ENCODE results near the gene SERP1. TPM values are rescaled to one million over a fixed set of nuclear protein-coding genes. Genes with fewer than 3 reads are reported as not detected.

The SERP1 gene
- total and polyA plus RNA-seq, 2 donors from 2014 or later = 84.0 to 90.3 TPM

DNA sequence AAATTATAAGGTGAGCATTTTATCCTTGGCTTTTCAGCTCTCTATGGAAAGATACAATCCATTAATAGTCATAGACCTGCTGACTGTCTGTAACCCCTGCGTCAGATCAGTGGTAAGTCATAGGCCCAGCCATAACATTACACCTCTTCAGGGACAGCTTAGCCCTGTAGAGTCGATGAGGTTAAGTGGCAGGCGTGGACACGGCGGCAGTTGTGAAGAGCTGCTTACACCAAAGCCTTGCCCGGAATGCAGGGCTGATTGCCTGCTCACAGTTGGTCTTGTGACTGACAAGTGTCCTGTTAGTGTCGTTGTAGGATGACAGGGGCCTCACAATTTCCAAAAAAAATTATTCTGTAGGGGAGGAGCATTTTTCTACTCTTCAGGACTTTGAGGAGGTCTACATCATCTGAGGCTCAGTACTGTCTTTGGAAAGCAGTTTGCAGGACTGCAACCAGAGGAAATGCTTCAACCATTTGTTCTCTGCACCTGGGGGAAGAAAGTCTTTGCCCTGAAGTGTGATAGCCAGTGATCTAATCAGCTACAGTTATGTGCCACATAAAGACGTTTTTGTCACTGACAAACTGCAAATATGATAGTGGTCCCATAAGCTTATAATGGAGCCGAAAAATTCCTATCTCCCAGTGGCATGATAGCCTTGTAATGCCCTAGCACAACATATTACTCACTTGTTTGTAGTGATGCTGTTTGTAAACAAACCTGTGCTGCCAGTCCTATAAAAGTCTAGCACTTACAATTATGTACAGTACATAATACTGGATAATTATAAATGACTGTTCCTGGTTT lies 41.9 kb upstream of the SERP1 start:
- Histone ChIP-seq H3K9me3 (ENCODE audit: control insufficient read depth in 2 of 3, insufficient read depth in 1 of 3, low read length in 3 of 3) (no peaks in the 10 kb centered on the region), H3K4me3 (ENCODE audit: low read length in 3 of 3) (no peak overlapping the region), H3K4me1 (ENCODE audit: control insufficient read depth in 2 of 3, insufficient read depth in 2 of 3, low read depth in 1 of 3, low read length in 3 of 3) (no peaks in the 10 kb centered on the region), H3K9ac (ENCODE audit: low read length in 3 of 3) (no peak overlapping the region), H3K36me3 (ENCODE audit: control insufficient read depth in 2 of 3, insufficient read depth in 3 of 3, low read length in 3 of 3) (peaks cover 2 to 6% (median 3%) of the 10 kb centered on the region in 3 donors), H3K27ac (ENCODE audit: low read depth in 2 of 2, low read length in 2 of 2) (no peak overlapping the region), H3K27me3 (ENCODE audit: control insufficient read depth, insufficient read depth, low read length) (no peaks in the 10 kb centered on the region)
- DNase-seq (no peak), FAIRE-seq (no peak)
- TF ChIP-seq, protein P1, sequence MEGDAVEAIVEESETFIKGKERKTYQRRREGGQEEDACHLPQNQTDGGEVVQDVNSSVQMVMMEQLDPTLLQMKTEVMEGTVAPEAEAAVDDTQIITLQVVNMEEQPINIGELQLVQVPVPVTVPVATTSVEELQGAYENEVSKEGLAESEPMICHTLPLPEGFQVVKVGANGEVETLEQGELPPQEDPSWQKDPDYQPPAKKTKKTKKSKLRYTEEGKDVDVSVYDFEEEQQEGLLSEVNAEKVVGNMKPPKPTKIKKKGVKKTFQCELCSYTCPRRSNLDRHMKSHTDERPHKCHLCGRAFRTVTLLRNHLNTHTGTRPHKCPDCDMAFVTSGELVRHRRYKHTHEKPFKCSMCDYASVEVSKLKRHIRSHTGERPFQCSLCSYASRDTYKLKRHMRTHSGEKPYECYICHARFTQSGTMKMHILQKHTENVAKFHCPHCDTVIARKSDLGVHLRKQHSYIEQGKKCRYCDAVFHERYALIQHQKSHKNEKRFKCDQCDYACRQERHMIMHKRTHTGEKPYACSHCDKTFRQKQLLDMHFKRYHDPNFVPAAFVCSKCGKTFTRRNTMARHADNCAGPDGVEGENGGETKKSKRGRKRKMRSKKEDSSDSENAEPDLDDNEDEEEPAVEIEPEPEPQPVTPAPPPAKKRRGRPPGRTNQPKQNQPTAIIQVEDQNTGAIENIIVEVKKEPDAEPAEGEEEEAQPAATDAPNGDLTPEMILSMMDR (IDR thresholded peaks at IDR 0.05; ENCODE audit: borderline replicate concordance, extremely low read depth, insufficient read depth) = no peak
- intact Hi-C loops (cut with DNase I) = no loop called here

DNA sequence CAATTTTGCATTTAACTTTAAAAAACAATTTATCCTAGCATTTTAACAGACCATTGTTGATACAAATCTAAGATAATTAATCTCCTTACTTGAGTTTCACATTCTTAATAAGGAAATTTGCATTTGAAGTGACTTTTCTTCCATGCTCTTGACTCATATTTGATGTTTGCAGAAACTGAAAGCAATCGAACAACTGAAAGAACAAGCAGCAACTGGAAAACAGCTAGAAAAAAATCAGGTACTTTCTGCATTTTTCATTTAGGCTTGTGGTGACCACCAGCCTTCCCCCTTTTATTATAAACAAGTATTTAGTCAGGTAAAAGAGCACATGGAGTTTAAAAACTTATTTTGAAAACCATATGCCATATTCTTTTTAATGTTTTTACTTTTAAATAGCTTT lies 36.7 kb upstream of the SERP1 start:
- Histone ChIP-seq H3K4me3 (ENCODE audit: low read length in 3 of 3) (no peak overlapping the region), H3K4me1 (ENCODE audit: control insufficient read depth in 2 of 3, insufficient read depth in 2 of 3, low read depth in 1 of 3, low read length in 3 of 3) (no peaks in the 10 kb centered on the region), H3K27ac (ENCODE audit: low read depth in 2 of 2, low read length in 2 of 2) (no peak overlapping the region), H3K27me3 (ENCODE audit: control insufficient read depth, insufficient read depth, low read length) (no peaks in the 10 kb centered on the region), H3K9ac (ENCODE audit: low read length in 3 of 3) (no peak overlapping the region), H3K9me3 (ENCODE audit: control insufficient read depth in 2 of 3, insufficient read depth in 1 of 3, low read length in 3 of 3) (no peaks in the 10 kb centered on the region), H3K36me3 (ENCODE audit: control insufficient read depth in 2 of 3, insufficient read depth in 3 of 3, low read length in 3 of 3) (peaks cover 2 to 6% (median 3%) of the 10 kb centered on the region in 3 donors)
- FAIRE-seq = no peak
- TF ChIP-seq, protein P1 (IDR thresholded peaks at IDR 0.05; ENCODE audit: borderline replicate concordance, extremely low read depth, insufficient read depth) = no peak
- intact Hi-C loops (cut with DNase I) = no loop called here
- DNase-seq = no peak

DNA sequence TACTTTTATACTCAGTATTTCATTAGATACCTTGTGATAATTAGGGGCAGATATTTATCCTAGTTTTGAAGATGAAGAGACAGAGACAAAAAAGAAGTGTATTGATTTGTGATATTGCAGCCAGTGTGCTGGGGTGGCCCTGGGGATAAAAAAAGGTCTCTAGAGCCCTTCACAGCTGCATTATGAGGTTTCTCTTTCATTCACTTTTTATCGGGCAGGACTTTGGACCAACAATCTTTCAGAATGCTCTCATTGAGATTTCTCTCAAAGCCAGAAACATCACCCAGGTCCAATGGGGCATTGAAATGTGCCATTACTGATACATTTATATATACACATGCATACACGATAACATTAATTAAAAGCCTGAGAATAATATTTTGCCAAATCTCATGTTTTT lies 36.3 kb upstream of the SERP1 start:
- no peak overlapping the region for H3K9ac ChIP-seq (ENCODE audit: low read length in 3 of 3)
- no peak overlapping the region for H3K4me3 ChIP-seq (ENCODE audit: low read length in 3 of 3)
- FAIRE-seq = no peak
- DNase-seq = no peak
- no peaks in the 10 kb centered on the region for H3K4me1 ChIP-seq (ENCODE audit: control insufficient read depth in 2 of 3, insufficient read depth in 2 of 3, low read depth in 1 of 3, low read length in 3 of 3)
- H3K27ac ChIP-seq (ENCODE audit: low read depth in 2 of 2, low read length in 2 of 2) = no peak overlapping the region
- H3K9me3 ChIP-seq (ENCODE audit: control insufficient read depth in 2 of 3, insufficient read depth in 1 of 3, low read length in 3 of 3) = no peaks in the 10 kb centered on the region
- intact Hi-C loops (cut with DNase I) = no loop called here
- peaks cover 2 to 8% (median 3%) of the 10 kb centered on the region in 3 donors for H3K36me3 ChIP-seq (ENCODE audit: control insufficient read depth in 2 of 3, insufficient read depth in 3 of 3, low read length in 3 of 3)
- no peaks in the 10 kb centered on the region for H3K27me3 ChIP-seq (ENCODE audit: control insufficient read depth, insufficient read depth, low read length)
- TF ChIP-seq, protein P1 (IDR thresholded peaks at IDR 0.05; ENCODE audit: borderline replicate concordance, extremely low read depth, insufficient read depth) = no peak
